Measurements from ENCODE around the gene SPNS2.

Gene SPNS2

DNA sequence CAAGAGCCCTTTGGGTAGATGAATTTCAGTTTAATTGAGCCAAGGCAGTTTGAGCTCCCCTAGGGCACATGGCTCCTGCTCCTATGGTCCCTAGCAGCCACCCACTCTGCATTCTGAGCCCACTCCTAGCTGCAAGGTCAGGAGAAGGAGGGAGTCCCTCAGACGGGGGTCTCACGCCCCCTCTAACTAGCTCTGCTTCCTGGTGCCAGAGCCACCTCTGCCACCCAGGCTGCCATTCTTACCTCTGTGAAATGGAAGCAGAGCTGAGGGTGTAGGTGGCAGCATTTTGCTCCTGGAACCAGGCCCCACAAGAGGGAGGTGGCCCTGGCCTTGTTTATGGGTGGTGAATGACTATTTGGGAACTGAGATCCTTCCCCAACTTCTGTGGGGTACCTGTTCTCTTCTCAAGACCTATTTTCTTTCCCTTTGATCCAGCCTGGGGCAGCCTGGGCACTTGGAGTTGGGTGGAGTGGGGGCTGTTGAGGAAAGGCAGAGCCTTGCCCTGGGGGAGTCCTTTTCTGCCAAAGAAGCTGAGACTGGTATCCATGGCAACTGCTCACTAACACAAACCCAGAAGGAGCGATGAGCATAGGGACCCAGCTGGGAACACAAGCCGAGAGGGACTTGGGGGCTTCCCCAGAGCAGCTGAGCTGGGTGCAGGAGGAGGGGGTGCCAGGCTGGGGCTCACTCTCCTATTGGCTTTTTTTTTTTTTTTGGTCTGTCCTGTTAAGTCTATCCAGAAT is 4.8 kb downstream of the SPNS2 start:
- peak in 8 of 56 donors; percentile 8 to 56 (median 28) for DNase-seq

DNA sequence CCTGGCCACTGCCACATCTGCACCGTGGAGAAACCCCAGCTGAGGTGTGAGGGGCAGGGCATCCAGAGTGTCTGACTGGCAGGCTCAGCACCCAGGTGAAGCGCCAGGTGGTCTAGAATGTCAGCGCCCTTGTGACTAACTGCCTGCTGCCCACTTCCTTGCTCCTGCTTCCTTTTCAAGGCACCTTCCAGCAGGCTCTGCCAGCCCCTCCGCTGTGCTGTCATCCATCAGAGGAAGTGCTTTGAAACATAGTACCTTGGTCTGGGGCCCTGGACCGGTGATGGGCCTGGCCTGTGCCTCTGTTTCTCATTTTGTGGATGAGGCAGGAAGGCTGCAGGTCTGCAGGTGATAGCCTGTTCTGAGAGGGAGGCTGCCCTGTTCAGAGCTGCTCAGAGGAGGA is 5.5 kb downstream of the SPNS2 start:
- DNase-seq, result no peak

DNA sequence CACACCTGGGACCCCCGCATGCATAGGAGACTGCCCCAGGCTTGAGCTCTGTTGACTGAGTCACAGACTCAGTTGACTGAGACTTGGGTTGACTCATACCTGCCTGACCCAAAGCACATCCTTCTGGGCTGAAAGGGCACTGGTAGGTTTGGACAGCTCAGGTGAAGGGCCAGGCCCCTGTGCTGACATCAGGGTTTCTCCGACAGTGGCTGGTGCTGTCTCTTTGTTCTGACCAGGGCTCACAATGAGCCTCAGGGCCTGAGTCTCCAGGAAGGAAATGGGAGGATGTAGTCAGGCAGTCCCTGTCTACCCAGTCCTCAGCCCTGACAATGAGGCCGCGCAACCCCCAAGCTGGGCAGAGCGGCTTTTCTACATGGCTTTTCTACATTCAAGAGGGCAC is 6.5 kb downstream of the SPNS2 start:
- DNase-seq, result no peak

- DNase-seq, result no peak
These were observed 7.6 kb downstream of the SPNS2 start for GRCh38 chr17:4506175-4506813.

GRCh38 chr17:4506892-4507291 is 8.2 kb downstream of the SPNS2 start:
- peak in 14 of 56 donors; percentile 7 to 50 (median 30) for DNase-seq

- DNase-seq, result no peak
These were observed 8.9 kb downstream of the SPNS2 start for GRCh38 chr17:4507361-4508111.

DNA sequence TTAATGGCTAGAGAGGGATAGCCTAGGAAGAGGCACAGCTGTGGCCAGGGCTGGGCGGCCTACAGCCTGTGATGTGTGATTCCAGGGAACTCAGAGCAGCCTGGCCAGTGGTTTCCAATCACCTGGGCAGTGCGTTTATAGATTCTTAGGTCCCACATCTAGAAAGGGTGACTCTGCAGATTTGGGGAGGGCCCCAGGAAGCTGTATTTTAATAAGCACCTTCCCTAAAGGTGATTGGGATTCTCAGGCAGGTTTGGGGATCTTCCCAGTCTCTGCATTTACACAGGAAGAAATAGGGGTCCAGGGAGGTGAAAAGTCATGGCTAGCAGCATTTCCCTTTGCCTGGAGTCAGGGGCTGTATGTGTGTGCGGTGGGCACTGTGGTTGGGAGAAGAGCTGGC is 9.5 kb downstream of the SPNS2 start:
- DNase-seq, result no peak

GRCh38 chr17:4509401-4509800 is 10.7 kb downstream of the SPNS2 start:
- no peak for DNase-seq

DNA sequence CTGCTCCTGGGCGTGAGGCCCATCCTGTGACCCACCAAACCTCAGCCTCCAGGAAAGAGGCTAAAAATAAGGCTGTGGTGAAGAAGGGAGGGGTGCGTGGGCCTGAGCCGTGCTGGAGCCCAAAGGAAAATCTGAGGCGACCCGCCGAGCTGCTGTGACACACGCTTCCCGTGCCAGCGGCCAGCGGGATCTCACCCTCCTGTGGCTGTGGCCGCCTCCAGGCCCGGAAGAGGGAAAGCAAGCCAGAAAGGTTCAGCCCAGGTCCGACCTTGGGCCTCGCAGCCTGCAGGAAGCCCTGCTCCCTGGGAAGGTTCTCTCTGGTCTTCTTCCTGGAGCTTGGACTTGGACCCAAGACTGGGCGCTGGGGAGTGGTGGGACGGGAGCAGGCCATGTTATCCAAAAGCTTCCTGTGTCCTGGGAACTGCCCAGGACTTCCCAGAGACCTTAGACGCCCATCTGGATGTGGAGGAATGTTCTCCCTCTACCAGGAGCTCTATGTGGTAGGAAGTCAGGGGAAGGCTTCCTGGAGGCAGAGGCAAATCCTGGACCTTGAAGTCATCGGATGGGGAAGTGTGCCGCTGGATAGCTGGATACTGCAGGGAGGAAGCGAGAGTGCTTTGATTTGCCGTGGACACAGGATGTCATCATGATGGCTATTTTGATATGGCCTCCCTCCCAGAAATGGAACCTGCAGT is 11.4 kb downstream of the SPNS2 start:
- DNase-seq, result no peak

GRCh38 chr17:4510618-4510941 is 11.9 kb downstream of the SPNS2 start:
- DNase-seq, result no peak

- peak in 2 of 56 donors; percentile 7 to 22 for DNase-seq
These were observed 12.7 kb downstream of the SPNS2 start for GRCh38 chr17:4511199-4511932.

DNA sequence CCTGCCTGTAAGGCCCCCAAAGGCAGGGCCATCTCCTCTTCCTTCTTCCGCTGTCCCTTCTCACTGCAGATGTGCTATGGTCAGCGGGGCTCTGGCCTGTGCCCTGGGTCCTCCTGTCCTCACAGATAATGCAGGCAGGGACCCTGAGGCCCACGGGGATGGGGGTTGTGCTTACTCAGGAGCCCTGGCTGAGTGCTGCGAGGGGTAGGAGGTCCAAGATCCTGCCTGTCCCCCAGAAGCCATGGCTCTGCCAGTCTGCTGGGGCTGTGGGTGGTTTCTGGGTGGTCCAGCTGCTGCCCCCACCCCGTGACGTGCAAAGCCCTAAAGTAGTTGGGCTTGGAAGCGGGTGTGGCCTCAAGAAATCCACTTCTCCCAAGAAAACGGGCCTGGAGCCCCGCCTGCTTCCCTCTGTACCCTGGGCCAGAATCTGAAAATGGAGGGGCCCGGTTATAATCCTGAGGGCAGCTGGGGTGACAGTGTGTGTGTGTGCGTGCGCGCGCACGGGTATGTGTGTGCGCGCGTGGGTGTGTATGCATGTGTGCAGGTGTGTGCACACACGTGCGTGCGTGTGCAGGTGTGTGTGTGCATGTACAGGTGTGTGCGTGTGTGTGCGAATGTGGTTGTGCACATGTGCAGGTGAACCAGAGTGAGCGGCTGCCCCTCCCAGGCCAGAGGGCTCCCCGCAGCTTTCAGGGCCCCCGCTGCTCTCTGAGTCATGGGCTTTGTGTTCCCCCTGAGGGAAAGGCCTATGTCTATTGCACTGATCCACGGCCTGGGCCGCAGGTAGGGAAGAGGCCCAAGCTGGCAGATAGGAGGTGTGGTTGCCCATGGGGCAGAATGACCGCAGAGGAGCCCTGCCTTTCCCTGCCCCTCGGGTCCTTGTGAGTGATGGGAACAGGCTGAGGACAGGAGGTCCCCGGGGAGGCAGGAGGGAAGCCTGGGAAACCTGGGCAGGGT is 13.8 kb downstream of the SPNS2 start:
- no peak for DNase-seq

- no peak for DNase-seq
These were observed 14.7 kb downstream of the SPNS2 start for GRCh38 chr17:4513113-4514032.

GRCh38 chr17:4514206-4514605 is 15.5 kb downstream of the SPNS2 start:
- no peak for DNase-seq

GRCh38 chr17:4514779-4515178 is 16.1 kb downstream of the SPNS2 start:
- DNase-seq, result no peak

- DNase-seq, result no peak
These were observed 16.8 kb downstream of the SPNS2 start for GRCh38 chr17:4515501-4515900.

GRCh38 chr17:4516735-4517134 is 18.1 kb downstream of the SPNS2 start:
- no peak for DNase-seq

DNA sequence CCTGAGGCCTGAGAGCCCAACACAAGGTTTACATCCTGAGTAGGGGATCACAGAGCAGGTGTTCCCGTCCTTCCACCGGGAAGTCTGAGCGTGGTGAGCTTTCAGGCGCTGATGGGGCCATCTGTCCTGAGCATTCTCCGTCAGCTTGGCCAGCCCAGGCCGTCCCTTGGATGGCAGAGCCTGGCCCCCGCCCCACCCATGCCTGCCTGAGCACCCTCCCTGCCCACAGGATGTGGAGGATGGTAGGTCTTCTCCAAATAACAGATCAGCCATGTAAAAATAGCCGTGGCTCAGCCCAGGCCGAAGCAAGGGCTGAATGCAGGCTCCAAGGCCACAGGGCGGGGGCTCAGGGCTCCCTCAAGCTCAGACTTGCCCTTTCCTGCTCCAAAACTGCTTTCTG is 20.2 kb downstream of the SPNS2 start:
- DNase-seq, result peak in 4 of 56 donors; percentile 26 to 55 (median 42)

DNA sequence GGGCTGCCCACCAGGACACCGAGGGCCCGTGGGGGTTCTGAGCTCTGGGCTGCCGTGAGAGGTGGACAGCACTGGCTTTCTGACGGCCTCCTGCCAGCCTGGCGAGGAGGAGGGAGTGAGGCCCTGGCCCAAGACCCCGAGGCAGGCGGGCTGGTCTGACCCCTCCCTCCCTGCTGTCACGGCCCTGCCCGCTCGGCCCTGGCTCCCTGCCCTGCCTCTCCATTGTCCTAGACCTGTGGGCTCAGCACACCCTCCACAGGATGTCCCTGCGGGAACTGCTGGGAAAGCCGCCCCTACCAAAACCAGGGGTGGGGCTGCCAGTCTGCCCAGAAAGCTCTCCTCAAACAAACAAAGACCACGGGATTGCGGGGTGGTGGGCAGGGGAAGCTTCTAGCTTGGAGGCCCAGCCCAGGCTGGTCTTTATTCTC is 20.7 kb downstream of the SPNS2 start:
- DNase-seq, result peak in 28 of 56 donors; percentile 15 to 80 (median 36)
